Aorta (tissue), 5 donors: ENCODE measurements around the gene COL16A1. TPM values are rescaled to one million over a fixed set of nuclear protein-coding genes. Genes with fewer than 3 reads are reported as not detected.

Experiments
- ATAC-seq: fragments of 200-7000 bp; cut with Tn5 transposase; one replicate; pipeline ENCODE4 v1.9.1; 2022; ENCODE audit warnings: moderate library complexity; ENCODE audit not compliant: low FRiP score
- DNase-seq, 2 donors: peaks; one replicate each; pipeline ENCODE4 v3.0.0-alpha.2; 2020
- H3K27ac ChIP-seq, 2 donors: one replicate each; pipeline ENCODE4 v1.5.1; 2013; ENCODE audit warnings: low read length in 2 of 2, mild to moderate bottlenecking in 2 of 2, moderate library complexity in 2 of 2, control low read depth in 1 of 2, inconsistent platforms in 1 of 2, low read depth in 1 of 2
- H3K27me3 ChIP-seq, 2 donors: one replicate each; pipeline ENCODE4 v1.6.1; 2013; ENCODE audit warnings: control low read depth in 1 of 2, low read length in 1 of 2, mild to moderate bottlenecking in 1 of 2, moderate library complexity in 1 of 2; ENCODE audit not compliant: insufficient read depth in 2 of 2, control insufficient read depth in 1 of 2
- H3K36me3 ChIP-seq, 2 donors: one replicate each; pipeline ENCODE4 v1.6.1; 2013; ENCODE audit warnings: control low read depth in 1 of 2, low read length in 1 of 2, mild to moderate bottlenecking in 1 of 2; ENCODE audit not compliant: insufficient read depth in 2 of 2, control insufficient read depth in 1 of 2
- H3K4me1 ChIP-seq, 2 donors: one replicate each; pipeline ENCODE4 v1.6.1; 2013; ENCODE audit warnings: low read length in 2 of 2, control low read depth in 1 of 2, mild to moderate bottlenecking in 1 of 2, moderate library complexity in 1 of 2; ENCODE audit not compliant: insufficient read depth in 2 of 2, control insufficient read depth in 1 of 2
- H3K4me3 ChIP-seq, 2 donors: one replicate each; pipeline ENCODE4 v1.5.1; 2013; ENCODE audit warnings: low read length in 2 of 2, control low read depth in 1 of 2, mild to moderate bottlenecking in 1 of 2
- H3K9me3 ChIP-seq: one replicate; pipeline ENCODE4 v1.6.1; 2013; ENCODE audit warnings: mild to moderate bottlenecking, low read length; ENCODE audit not compliant: control insufficient read depth
- WGBS, 2 donors: extraction: QIAGEN DNeasy Blood & Tissue Kit; methylation state at CpG; one replicate each; pipeline ENCODE4 v1.1.7; 2013; 5-methylcytosine and 5-hydroxymethylcytosine counted together
- intact Hi-C, 2 donors: fragments of 100-400 bp; cut with DNase I; formaldehyde crosslinking; loops; one replicate each; pipeline versions ENCODE4 v1.14.2 to v1.15.0; 2022
- polyA plus RNA-seq, 2 donors: library from polyadenylated mRNA; stranded (reverse); fragments of 200-250 nt; gene quantifications; one replicate each; pipeline ENCODE4 v1.2.3, GENCODE V29; 2013
- total RNA-seq, 2 donors: library from RNA; stranded (reverse); fragmentation: NEBNext Ultra II Directional; extraction: Animal tissue kit (Norgen Biotek cat#: 25700); gene quantifications; one replicate each; pipeline ENCODE4 v1.2.1, GENCODE V29; 2021
- donor health status: healthy with polysubstance abuse.
- donor health status: Bipolar disorder and iron deficiency.
- donor health status: DM: no; HTN: no; CAD: no.
- donor health status: DM: no; HTN: no; CAD: no.
- donor health status: DM: yes; HTN: yes; CAD: no.

The COL16A1 gene
- total and polyA plus RNA-seq, 4 donors, result 39.8 to 358 (median 130) TPM

DNA sequence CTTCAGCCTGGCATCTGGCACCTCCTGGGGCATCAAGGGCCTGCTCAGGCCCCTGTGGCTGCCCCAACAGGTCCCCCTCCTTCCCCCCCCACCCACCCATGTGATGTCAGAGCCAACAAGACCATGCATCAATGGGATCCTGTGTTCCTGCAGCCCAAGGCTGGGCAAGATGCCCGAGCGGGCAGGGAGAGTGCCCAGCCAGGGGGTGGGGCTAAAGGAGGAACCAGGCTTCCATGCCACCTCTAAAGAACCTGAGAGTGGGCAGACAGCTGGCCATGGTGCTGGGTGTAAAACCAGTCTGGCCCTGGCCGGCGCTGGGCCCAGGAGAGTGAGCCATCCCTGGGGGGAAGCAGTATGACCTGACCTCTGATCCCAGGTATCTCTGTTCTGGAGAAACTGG is 7.6 kb downstream of the COL16A1 start:
- H3K27me3 ChIP-seq, result no peaks in the 10 kb centered on the region
- no peaks in the 10 kb centered on the region for H3K4me1 ChIP-seq
- no peak overlapping the region for H3K27ac ChIP-seq
- no peak overlapping the region for H3K4me3 ChIP-seq
- WGBS, 2 donors, result 80 to 83% methylated on average over 4 of the region's 4 CpGs
- no peak for ATAC-seq
- DNase-seq, result no peak
- intact Hi-C loops, result no loop called here
- H3K36me3 ChIP-seq, result no peaks in the 10 kb centered on the region
- no peaks in the 10 kb centered on the region for H3K9me3 ChIP-seq

DNA sequence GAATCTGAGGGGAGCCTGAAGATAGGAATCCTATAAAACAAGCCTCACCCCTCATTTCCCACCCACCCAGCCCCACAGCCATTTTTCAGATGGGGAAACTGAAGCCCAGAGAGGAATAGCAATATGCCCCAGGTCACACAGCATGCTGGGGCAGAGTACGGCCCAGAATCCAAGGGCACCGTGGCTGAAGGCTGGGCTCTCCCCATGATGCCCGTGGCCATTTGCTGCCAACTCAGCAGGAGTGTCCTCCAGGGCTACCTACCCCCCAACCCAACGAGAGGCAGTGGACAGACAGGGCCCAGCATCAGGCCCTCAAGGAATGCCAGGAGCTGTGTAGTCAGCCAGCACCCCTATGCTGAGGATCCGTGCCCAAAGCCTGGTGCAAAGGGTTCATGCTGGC is 8.5 kb downstream of the COL16A1 start:
- 79 to 84% methylated on average over 5 of the region's 5 CpGs for WGBS, 2 donors
- no peak overlapping the region for H3K4me3 ChIP-seq
- H3K36me3 ChIP-seq, result no peaks in the 10 kb centered on the region
- H3K27me3 ChIP-seq, result no peaks in the 10 kb centered on the region
- DNase-seq, result no peak
- no peak overlapping the region for H3K27ac ChIP-seq
- intact Hi-C loops, result no loop called here
- ATAC-seq, result no peak
- no peaks in the 10 kb centered on the region for H3K9me3 ChIP-seq
- H3K4me1 ChIP-seq, result no peaks in the 10 kb centered on the region

DNA sequence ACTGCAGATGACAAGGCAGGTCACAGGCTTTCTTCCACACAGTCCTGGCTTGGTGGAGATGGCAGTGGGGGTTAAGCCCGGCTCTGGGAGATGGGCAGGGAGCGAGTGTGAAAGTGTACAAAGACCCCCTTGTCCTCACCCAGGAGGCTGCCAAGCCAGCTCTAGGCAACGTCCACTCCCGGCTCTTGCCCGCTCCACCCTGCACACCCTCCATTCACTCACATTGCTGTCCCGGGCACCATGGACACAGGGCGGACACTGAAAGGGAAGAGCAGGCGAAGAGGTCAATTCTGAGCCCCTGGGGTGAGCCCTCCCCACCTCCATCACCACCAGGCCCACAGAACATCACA is 8.9 kb downstream of the COL16A1 start:
- Histone ChIP-seq H3K27me3 (no peaks in the 10 kb centered on the region), H3K9me3 (no peaks in the 10 kb centered on the region), H3K4me3 (no peak overlapping the region), H3K27ac (no peak overlapping the region), H3K4me1 (no peaks in the 10 kb centered on the region), H3K36me3 (no peaks in the 10 kb centered on the region)
- no peak for ATAC-seq
- no peak for DNase-seq
- WGBS, 2 donors, result 94% methylated on average over 8 of the region's 8 CpGs
- intact Hi-C loops, result no loop called here

DNA sequence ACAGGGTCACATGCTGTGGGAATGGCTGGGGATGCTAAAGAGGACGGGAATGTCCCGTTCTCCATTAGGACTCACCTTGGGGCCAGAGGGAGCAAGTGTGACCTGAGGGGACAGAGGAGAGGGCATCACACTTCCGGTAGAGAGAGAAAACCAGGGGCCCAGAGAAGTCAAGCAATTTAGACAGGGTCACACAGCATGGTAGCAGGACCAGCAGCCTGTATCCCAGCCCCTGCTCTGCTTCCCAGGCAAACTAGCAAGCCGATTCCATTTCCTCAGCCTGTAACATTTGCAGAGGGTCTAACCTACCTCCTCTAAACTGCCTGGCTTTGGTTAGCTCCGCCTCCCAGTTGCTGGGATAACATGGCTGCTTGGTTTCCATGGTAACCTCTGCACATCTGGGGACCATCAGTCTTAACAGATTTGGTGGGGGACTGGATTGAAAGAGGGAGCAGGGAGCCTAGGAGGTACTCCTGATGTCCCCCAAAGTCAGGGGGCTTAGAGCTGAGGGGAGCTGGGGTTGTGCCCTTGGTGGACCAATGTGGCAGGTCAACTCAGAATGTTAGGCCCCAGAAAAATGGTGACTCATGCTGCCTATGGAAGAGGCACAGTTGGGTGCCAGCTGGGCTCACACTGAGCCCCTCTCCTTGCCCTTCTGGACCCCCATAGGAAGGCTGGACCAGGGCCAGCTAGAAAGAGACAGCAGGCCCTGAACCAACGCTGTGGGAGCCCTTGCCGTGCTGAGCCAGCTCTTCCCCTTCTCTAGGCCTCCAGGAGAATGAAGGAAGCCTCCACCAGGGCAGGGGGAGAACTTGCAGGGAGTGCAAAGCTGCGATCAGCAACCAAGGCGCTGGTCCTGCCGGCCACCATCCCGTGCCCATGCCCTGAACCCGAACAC is 9.5 kb downstream of the COL16A1 start:
- ATAC-seq, result no peak
- no peak for DNase-seq
- no peaks in the 10 kb centered on the region for H3K36me3 ChIP-seq
- no peaks in the 10 kb centered on the region for H3K27me3 ChIP-seq
- intact Hi-C loops, result no loop called here
- H3K27ac ChIP-seq, result no peak overlapping the region
- H3K4me3 ChIP-seq, result no peak overlapping the region
- WGBS, 2 donors, result 92% methylated on average over 12 of the region's 12 CpGs
- no peaks in the 10 kb centered on the region for H3K9me3 ChIP-seq
- no peaks in the 10 kb centered on the region for H3K4me1 ChIP-seq

- ATAC-seq (no peak), DNase-seq (no peak)
- Histone ChIP-seq H3K27ac (no peak overlapping the region), H3K4me1 (no peaks in the 10 kb centered on the region), H3K36me3 (no peaks in the 10 kb centered on the region), H3K4me3 (no peak overlapping the region), H3K9me3 (no peaks in the 10 kb centered on the region), H3K27me3 (no peaks in the 10 kb centered on the region)
- intact Hi-C loops, result no loop called here
- 88 to 90% methylated on average over 10 of the region's 10 CpGs for WGBS, 2 donors
Observed at GRCh38 chr1:31693231-31693630, 10.6 kb downstream of the COL16A1 start.

DNA sequence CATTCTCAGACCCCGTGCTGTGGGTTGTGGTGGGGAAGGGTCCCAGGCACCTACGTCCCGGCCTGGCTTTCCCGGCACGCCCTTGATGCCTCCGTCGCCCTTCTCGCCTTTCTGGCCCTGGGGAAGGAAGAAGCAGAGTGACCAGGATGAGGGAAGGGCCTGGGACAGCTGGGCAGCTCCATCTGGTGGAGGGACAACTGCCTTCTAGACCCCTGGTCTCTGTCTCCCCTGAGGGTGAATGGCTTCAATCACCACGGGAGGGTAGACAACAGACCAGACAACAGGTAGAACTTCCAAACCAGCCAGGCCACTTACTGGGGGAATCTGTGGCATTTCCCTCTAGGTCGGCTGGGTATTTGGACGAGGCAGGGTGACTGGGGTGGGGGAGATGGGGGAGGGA is 11.9 kb downstream of the COL16A1 start:
- H3K4me3 ChIP-seq, result no peak overlapping the region
- no peak overlapping the region for H3K27ac ChIP-seq
- ATAC-seq (no peak), DNase-seq (no peak)
- H3K27me3 ChIP-seq, result no peaks in the 10 kb centered on the region
- H3K36me3 ChIP-seq, result no peaks in the 10 kb centered on the region
- intact Hi-C loops, result no loop called here
- H3K4me1 ChIP-seq, result no peaks in the 10 kb centered on the region
- no peaks in the 10 kb centered on the region for H3K9me3 ChIP-seq
- WGBS, 2 donors, result 92 to 93% methylated on average over 11 of the region's 11 CpGs

DNA sequence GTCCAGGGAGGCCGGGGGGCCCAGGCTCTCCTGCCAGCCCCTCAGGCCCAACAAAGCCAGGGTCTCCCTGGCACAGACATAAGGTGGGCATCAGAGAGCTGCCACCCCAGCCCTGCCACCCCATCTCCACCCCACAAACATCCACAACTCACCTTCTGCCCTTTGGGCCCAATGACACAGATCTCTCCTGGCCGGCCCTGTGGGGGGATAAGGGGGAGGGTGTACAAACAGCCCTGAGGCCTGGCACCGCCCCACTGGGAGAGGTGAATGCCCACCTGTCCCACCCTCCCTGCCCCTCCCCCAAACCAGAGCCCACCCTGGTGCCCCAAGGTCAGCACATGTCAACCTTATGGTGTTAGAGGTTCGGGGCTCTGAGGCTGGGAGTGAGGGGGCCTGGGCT is 12.4 kb downstream of the COL16A1 start:
- no peak overlapping the region for H3K4me3 ChIP-seq
- H3K36me3 ChIP-seq, result no peaks in the 10 kb centered on the region
- 93 to 94% methylated on average over 3 to 4 of the region's 4 CpGs for whole genome bisulfite sequencing, 2 donors
- no peak for DNase-seq
- no peak for ATAC-seq
- intact Hi-C loops, result no loop called here
- H3K4me1 ChIP-seq, result no peaks in the 10 kb centered on the region
- H3K9me3 ChIP-seq, result no peaks in the 10 kb centered on the region
- no peak overlapping the region for H3K27ac ChIP-seq
- no peaks in the 10 kb centered on the region for H3K27me3 ChIP-seq

DNA sequence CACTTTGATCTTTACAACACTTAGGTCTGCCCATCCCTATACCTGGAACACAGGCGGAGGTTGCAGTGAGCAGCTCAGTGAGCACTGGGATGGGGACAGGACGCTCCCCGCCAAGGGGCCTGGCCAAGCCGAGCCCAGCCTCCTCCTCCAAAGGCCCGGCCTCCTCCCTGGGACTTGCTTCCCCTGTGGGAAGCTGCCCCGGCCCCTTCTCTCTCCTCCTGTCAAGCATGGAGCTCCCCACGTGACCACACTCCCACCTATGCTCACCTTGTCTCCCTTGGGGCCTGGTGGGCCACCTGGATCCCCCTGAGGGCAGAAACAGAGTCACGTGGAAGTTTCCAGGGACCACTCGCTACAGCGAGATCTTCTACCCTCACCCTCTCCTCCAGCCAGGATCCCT is 12.9 kb downstream of the COL16A1 start:
- no peak overlapping the region for H3K4me3 ChIP-seq
- H3K4me1 ChIP-seq, result no peaks in the 10 kb centered on the region
- ATAC-seq, result no peak
- DNase-seq, result no peak
- no peaks in the 10 kb centered on the region for H3K9me3 ChIP-seq
- no peak overlapping the region for H3K27ac ChIP-seq
- H3K36me3 ChIP-seq, result no peaks in the 10 kb centered on the region
- H3K27me3 ChIP-seq, result no peaks in the 10 kb centered on the region
- 92 to 94% methylated on average over 10 of the region's 10 CpGs for WGBS, 2 donors
- intact Hi-C loops, result no loop called here

DNA sequence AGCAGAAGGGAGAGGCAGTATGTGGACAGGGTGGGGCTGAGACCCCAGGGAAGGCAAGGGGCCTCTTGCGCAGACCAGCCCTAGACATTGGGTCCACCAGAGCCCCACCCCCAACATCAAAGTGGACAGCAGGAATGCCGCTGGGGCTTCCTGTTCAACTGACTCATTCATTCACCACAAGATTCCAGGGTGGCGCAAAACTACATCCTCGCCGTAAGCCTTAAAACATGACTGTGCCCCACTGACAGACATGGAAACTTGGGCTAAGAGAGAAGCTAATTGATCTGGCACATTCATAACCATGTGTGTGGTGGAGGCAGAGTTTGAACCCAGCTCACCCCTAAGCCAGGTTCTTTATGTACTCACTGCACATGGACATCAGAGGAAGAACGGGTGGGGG is 14.0 kb downstream of the COL16A1 start:
- no peaks in the 10 kb centered on the region for H3K27me3 ChIP-seq
- H3K27ac ChIP-seq, result no peak overlapping the region
- DNase-seq, result no peak
- no peak overlapping the region for H3K4me3 ChIP-seq
- 93 to 97% methylated on average over 6 of the region's 6 CpGs for WGBS, 2 donors
- no peaks in the 10 kb centered on the region for H3K4me1 ChIP-seq
- no peaks in the 10 kb centered on the region for H3K9me3 ChIP-seq
- intact Hi-C loops, result no loop called here
- no peaks in the 10 kb centered on the region for H3K36me3 ChIP-seq
- ATAC-seq, result no peak
